OCI-LY7 (cell line): ENCODE measurements around the gene NAA25. TPM values are rescaled to one million over a fixed set of nuclear protein-coding genes. Genes with fewer than 3 reads are reported as not detected.
A peak's percentile ranks its signal among the peaks of the same experiment; 100 is the strongest.

Source experiments
- BruUV-seq: library from RNA; stranded (reverse); fragments of 400-500 nt; replicated peaks from 2 replicates; lab custom pipeline; 2021; lab: Mats Ljungman, UMichigan
- CTCF ChIA-PET: fragments of 300-600 bp; sonication (Branson Sonifier 250); formaldehyde crosslinking; loops from one replicate; lab custom pipeline; 2022; ENCODE audit warnings: antibody characterized with exemption; ENCODE audit not compliant: unreplicated experiment; lab: Charles Lee
- POLR2A ChIA-PET: fragments of 300-600 bp; sonication (Branson Sonifier 250); formaldehyde crosslinking; loops from one replicate; lab custom pipeline; 2022; ENCODE audit warnings: antibody characterized with exemption; lab: Charles Lee
- DNase-seq: peaks from one replicate; pipeline ENCODE4 v3.0.0-alpha.2; 2015; ENCODE audit warnings: low spot score
- H2AFZ ChIP-seq: fragments of 200-600 bp; sonication (generic), shearing (Covaris generic); 2 replicates; pipeline ENCODE4 v1.6.1; 2014; ENCODE audit warnings: mild to moderate bottlenecking, antibody characterized with exemption, low read length, moderate library complexity
- H3K27ac ChIP-seq: fragments of 200-600 bp; sonication (generic); 2 replicates; pipeline ENCODE4 v1.5.1; 2014; ENCODE audit warnings: mixed run types, low read depth, mild to moderate bottlenecking, moderate library complexity, low read length, inconsistent platforms; ENCODE audit not compliant: poor library complexity, severe bottlenecking
- H3K36me3 ChIP-seq: fragments of 200-600 bp; sonication (generic); 2 replicates; pipeline ENCODE4 v1.6.1; 2014; ENCODE audit warnings: mild to moderate bottlenecking, antibody characterized with exemption, low read length, moderate library complexity, mixed read lengths; ENCODE audit not compliant: insufficient read depth
- H3K4me1 ChIP-seq: fragments of 200-600 bp; sonication (generic); 2 replicates; pipeline ENCODE4 v1.5.1; 2014; ENCODE audit warnings: mild to moderate bottlenecking, low read length; ENCODE audit not compliant: insufficient read depth, poor library complexity, severe bottlenecking
- H3K4me2 ChIP-seq: fragments of 200-600 bp; sonication (generic); 2 replicates; pipeline ENCODE4 v1.6.1; 2014; ENCODE audit warnings: mild to moderate bottlenecking, low read length
- H3K4me3 ChIP-seq: fragments of 200-600 bp; sonication (generic); 2 replicates; pipeline ENCODE4 v1.5.1; 2014; ENCODE audit warnings: mild to moderate bottlenecking, low read depth, low read length; ENCODE audit not compliant: poor library complexity, severe bottlenecking
- H3K79me2 ChIP-seq: fragments of 200-600 bp; sonication (generic); 2 replicates; pipeline ENCODE4 v1.6.1; 2016; ENCODE audit warnings: low read depth, mild to moderate bottlenecking, low read length, moderate library complexity, mixed read lengths; ENCODE audit not compliant: insufficient read depth
- H3K9me2 ChIP-seq: fragments of 200-600 bp; sonication (generic); 2 replicates; pipeline ENCODE4 v1.6.1; 2016; ENCODE audit warnings: mild to moderate bottlenecking, low read length, mixed read lengths; ENCODE audit not compliant: insufficient read depth
- H3K9me3 ChIP-seq: fragments of 200-600 bp; sonication (generic); 2 replicates; pipeline ENCODE4 v1.6.1; 2014; ENCODE audit warnings: mild to moderate bottlenecking, mixed run types, low read length, mixed read lengths
- H4K20me1 ChIP-seq: fragments of 200-600 bp; sonication (generic); 2 replicates; pipeline ENCODE4 v1.6.1; 2014; ENCODE audit warnings: mild to moderate bottlenecking, antibody characterized with exemption, low read length, moderate library complexity, mixed read lengths; ENCODE audit not compliant: insufficient read depth
- CTCF ChIP-seq: fragments of 200-600 bp; sonication (generic); conservative IDR thresholded peaks from 2 replicates; pipeline ENCODE4 v1.5.1; 2014; ENCODE audit warnings: mild to moderate bottlenecking, antibody characterized with exemption, low read length, moderate library complexity, mixed read lengths
- EZH2phosphoT487 ChIP-seq: fragments of 200-600 bp; sonication (generic); IDR thresholded peaks from 2 replicates; pipeline ENCODE4 v1.6.1; 2018; ENCODE audit warnings: low read depth, borderline replicate concordance, mild to moderate bottlenecking, mixed run types, antibody characterized with exemption, low read length, moderate library complexity, mixed read lengths
- intact Hi-C: fragments of 100-400 bp; cut with micrococcal nuclease; formaldehyde crosslinking; loops from one replicate; pipeline ENCODE4 v1.10.0; 2022; ENCODE audit not compliant: unreplicated experiment
- total RNA-seq, 2 experiments: library from RNA; depleted of rRNA in 1 of 2; stranded (reverse); fragments of >200 nt in 1 of 2; shearing (Covaris generic) in 1 of 2; gene quantifications; 2 replicates each; pipeline ENCODE4 v1.2.3, GENCODE V29; 2014 to 2022

Gene NAA25
- total RNA-seq, 2 experiments from 2014 or later: 27.4 to 50.3 TPM

GRCh38 chr12:111993292-111994150 lies 115.1 kb downstream of the NAA25 start:
- ChIA-PET POLR2A (interaction anchor here (0.6 to 1.1 kb wide), 3 partner anchors 13 to 862 kb away, joined by 3 to 5 read pairs (median 3); no protein-coding TSS in a partner anchor), CTCF (no interaction called here)
- Histone ChIP-seq H3K4me2 (peak overlapping the region; percentile 61), H3K9me3 (no peaks in the 10 kb centered on the region), H3K4me3 (no peak overlapping the region), H3K36me3 (no peaks in the 10 kb centered on the region), H3K27ac (no peak overlapping the region), H3K9me2 (no peaks in the 10 kb centered on the region), H4K20me1 (peaks cover 13% of the 10 kb centered on the region; the same call in 1 of the 2 replicates), H2AFZ (no peak overlapping the region), H3K79me2 (no peaks in the 10 kb centered on the region), H3K4me1 (peaks cover 19% of the 10 kb centered on the region)
- intact Hi-C loops: loop anchor here (2.0 kb wide), 1 partner anchor 19 kb away; the partner anchor contains the start of genes ERP29 and TMEM116
- no peak for DNase-seq
- TF ChIP-seq CTCF (no peak), EZH2phosphoT487 (no peak)
- BruUV-seq: no TSS peak

DNA sequence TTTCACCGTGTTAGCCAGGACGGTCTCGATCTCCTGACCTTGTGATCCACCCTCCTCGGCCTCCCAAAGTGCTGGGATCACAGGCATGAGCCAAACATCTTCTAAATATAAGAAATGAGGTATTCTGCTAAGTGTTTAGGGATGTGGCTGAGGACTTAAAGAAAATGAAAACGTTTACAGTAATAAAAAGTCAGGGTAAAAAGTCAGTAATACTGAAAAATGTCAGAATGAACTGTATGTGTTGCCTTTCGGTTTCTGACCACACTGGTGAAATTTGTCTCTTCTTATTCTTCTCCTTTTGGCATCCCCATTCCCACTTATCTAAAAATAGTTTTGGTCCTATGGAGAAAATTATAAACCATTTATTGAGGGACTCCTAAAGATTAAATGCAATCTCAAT lies 116.1 kb downstream of the NAA25 start:
- DNase-seq: no peak
- Histone ChIP-seq H3K9me2 (no peaks in the 10 kb centered on the region), H3K27ac (no peak overlapping the region), H3K4me3 (no peak overlapping the region), H3K36me3 (no peaks in the 10 kb centered on the region), H3K9me3 (no peaks in the 10 kb centered on the region), H3K79me2 (no peaks in the 10 kb centered on the region), H4K20me1 (peaks cover 13% of the 10 kb centered on the region; the same call in 1 of the 2 replicates), H3K4me2 (peak overlapping the region; percentile 11; the same call in 1 of the 2 replicates), H2AFZ (no peak overlapping the region), H3K4me1 (peaks cover 19% of the 10 kb centered on the region)
- intact Hi-C loops: no loop called here
- no TSS peak for BruUV-seq
- POLR2A ChIA-PET: interaction anchor here (1.1 kb wide), 1 partner anchor 31 kb away, joined by 5 read pairs; no protein-coding TSS in a partner anchor
- CTCF ChIA-PET: no interaction called here
- TF ChIP-seq EZH2phosphoT487 (no peak), CTCF (no peak)

GRCh38 chr12:111991946-111992345 lies 116.6 kb downstream of the NAA25 start:
- CTCF ChIA-PET: no interaction called here
- H4K20me1 ChIP-seq: peaks cover 13% of the 10 kb centered on the region; the same call in 1 of the 2 replicates
- H3K9me2 ChIP-seq: no peaks in the 10 kb centered on the region
- H3K27ac ChIP-seq: no peak overlapping the region
- H3K4me1 ChIP-seq: peaks cover 19% of the 10 kb centered on the region
- no peaks in the 10 kb centered on the region for H3K36me3 ChIP-seq
- H3K4me3 ChIP-seq: no peak overlapping the region
- intact Hi-C loops: no loop called here
- BruUV-seq: no TSS peak
- no peaks in the 10 kb centered on the region for H3K79me2 ChIP-seq
- DNase-seq: no peak
- no peak overlapping the region for H2AFZ ChIP-seq
- no peak overlapping the region for H3K4me2 ChIP-seq
- POLR2A ChIA-PET: no interaction called here
- TF ChIP-seq CTCF (no peak), EZH2phosphoT487 (no peak)
- no peaks in the 10 kb centered on the region for H3K9me3 ChIP-seq
